Measurements from ENCODE around the gene MT1G. TPM values are rescaled to one million over a fixed set of nuclear protein-coding genes. Genes with fewer than 3 reads are reported as not detected.

The MT1G gene
- total and polyA plus RNA-seq, 4 donors: 152 to 9,444 (median 3,398) TPM

DNA sequence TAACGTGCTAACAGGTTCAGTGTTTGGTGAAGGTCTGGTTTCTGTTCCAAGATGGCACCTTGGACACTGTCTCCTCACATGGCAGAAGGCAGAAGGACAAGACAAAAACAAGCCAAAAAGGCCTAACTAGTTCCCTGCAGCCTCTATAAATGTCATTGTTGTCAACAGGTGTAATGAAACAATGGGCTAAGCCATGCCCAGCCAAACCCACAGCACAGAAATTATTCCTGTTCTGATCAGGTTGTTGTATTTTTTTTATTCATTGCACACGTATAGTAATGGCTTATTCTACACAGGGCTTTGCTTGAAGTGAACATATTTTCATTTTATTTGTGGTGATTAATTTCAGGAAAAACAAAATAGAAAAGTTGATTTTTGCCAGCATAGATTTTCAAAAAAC, 45.9 kb upstream of the MT1G start:
- DNase-seq (ENCODE audit: low spot score): no peak
- H3K4me3 ChIP-seq (ENCODE audit: low read depth in 1 of 3, low read length in 3 of 3): no peak overlapping the region
- H3K9me3 ChIP-seq (ENCODE audit: control insufficient read depth in 4 of 4, low read length in 3 of 4): no peaks in the 10 kb centered on the region
- H3K9ac ChIP-seq (ENCODE audit: low read depth in 1 of 2, low read length in 2 of 2): no peak overlapping the region
- no peaks in the 10 kb centered on the region for H3K27me3 ChIP-seq (ENCODE audit: control insufficient read depth in 4 of 4, insufficient read depth in 4 of 4, low read length in 3 of 4)
- WGBS: 95% methylated on average over 2 of the region's 2 CpGs
- no peaks in the 10 kb centered on the region for H3K36me3 ChIP-seq (ENCODE audit: control insufficient read depth in 4 of 4, insufficient read depth in 3 of 4, low read depth in 1 of 4, low read length in 3 of 4)
- no peaks in the 10 kb centered on the region for H3K4me1 ChIP-seq (ENCODE audit: control insufficient read depth in 4 of 4, insufficient read depth in 4 of 4, low read length in 3 of 4)
- H3K27ac ChIP-seq (ENCODE audit: low read depth in 1 of 2, low read length in 2 of 2): no peak overlapping the region
- TF ChIP-seq YY1 (IDR thresholded peaks at IDR 0.05): no peak
- no peak for TF ChIP-seq EGR1 (IDR thresholded peaks at IDR 0.05; ENCODE audit: low read depth in 2 of 2)
- TF ChIP-seq RXRA (IDR thresholded peaks at IDR 0.05): no peak
- TF ChIP-seq REST (IDR thresholded peaks at IDR 0.05): no peak
- TF ChIP-seq ATF3 (IDR thresholded peaks at IDR 0.05): no peak
- TF ChIP-seq HNF4G (IDR thresholded peaks at IDR 0.05): no peak
- TF ChIP-seq JUND (IDR thresholded peaks at IDR 0.05): no peak
- TF ChIP-seq FOXA2 (IDR thresholded peaks at IDR 0.05): no peak

DNA sequence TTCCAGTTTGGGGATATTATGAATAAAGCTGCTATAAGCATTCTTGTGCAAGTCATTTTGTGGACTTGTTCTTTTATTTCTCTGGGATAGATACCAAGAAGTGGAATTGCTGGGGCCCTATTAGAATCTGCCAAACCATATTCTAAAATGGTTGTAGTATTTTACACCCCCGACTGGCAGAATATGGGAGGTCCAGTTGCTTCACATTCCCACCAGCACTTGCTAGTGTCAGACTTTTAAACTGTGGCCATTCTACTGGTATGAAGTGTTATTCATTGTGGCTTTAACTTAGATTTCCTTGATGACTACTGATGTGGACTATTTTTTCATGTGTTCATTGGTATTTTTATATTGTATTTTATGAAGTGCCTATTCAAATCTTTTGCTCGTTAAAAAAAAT, 44.0 kb upstream of the MT1G start:
- H3K4me3 ChIP-seq (ENCODE audit: low read depth in 1 of 3, low read length in 3 of 3): no peak overlapping the region
- no peaks in the 10 kb centered on the region for H3K27me3 ChIP-seq (ENCODE audit: control insufficient read depth in 4 of 4, insufficient read depth in 4 of 4, low read length in 3 of 4)
- H3K36me3 ChIP-seq (ENCODE audit: control insufficient read depth in 4 of 4, insufficient read depth in 3 of 4, low read depth in 1 of 4, low read length in 3 of 4): no peaks in the 10 kb centered on the region
- H3K9me3 ChIP-seq (ENCODE audit: control insufficient read depth in 4 of 4, low read length in 3 of 4): no peaks in the 10 kb centered on the region
- no peaks in the 10 kb centered on the region for H3K4me1 ChIP-seq (ENCODE audit: control insufficient read depth in 4 of 4, insufficient read depth in 4 of 4, low read length in 3 of 4)
- H3K9ac ChIP-seq (ENCODE audit: low read depth in 1 of 2, low read length in 2 of 2): no peak overlapping the region
- WGBS: 91% methylated on average over 2 of the region's 2 CpGs
- DNase-seq (ENCODE audit: low spot score): no peak
- H3K27ac ChIP-seq (ENCODE audit: low read depth in 1 of 2, low read length in 2 of 2): no peak overlapping the region
- TF ChIP-seq ZBTB33 (IDR thresholded peaks at IDR 0.05): no peak
- TF ChIP-seq CTCF (IDR thresholded peaks at IDR 0.05; ENCODE audit: low read depth, low read length, missing input control): no peak
- no peak for TF ChIP-seq HNF4G (IDR thresholded peaks at IDR 0.05)
- no peak for TF ChIP-seq FOXA1 (IDR thresholded peaks at IDR 0.05)
- no peak for TF ChIP-seq NR2F2 (IDR thresholded peaks at IDR 0.05)
- TF ChIP-seq SP1 (IDR thresholded peaks at IDR 0.05): no peak
- no peak for TF ChIP-seq TAF1 (conservative IDR thresholded peaks at IDR 0.05)

Measured in liver (tissue), 9 donors.